Liver (tissue), 9 donors: ENCODE data around the gene TMEM165. TPM values are rescaled to one million over a fixed set of nuclear protein-coding genes. Genes with fewer than 3 reads are reported as not detected.
A peak's percentile ranks its signal among the peaks of the same experiment; 100 is the strongest.

Source experiments
- DNase-seq: peaks from one replicate; pipeline ENCODE4 v3.0.0-alpha.2; 2017; ENCODE audit warnings: low spot score
- H3K27ac ChIP-seq, 2 donors: one replicate each; pipeline ENCODE4 v1.7.0; 2013; ENCODE audit warnings: inconsistent platforms in 2 of 2, low read length in 2 of 2, control low read depth in 1 of 2, low read depth in 1 of 2, mild to moderate bottlenecking in 1 of 2
- H3K27me3 ChIP-seq, 4 donors: one replicate each; pipeline versions ENCODE4 v1.6.1 to v1.7.0; 2013; ENCODE audit warnings: low read length in 3 of 4, inconsistent platforms in 1 of 4, mild to moderate bottlenecking in 1 of 4, moderate library complexity in 1 of 4; ENCODE audit not compliant: control insufficient read depth in 4 of 4, insufficient read depth in 4 of 4
- H3K36me3 ChIP-seq, 4 donors: one replicate each; pipeline versions ENCODE4 v1.6.1 to v1.7.0; 2013; ENCODE audit warnings: low read length in 3 of 4, mild to moderate bottlenecking in 3 of 4, low read depth in 1 of 4, moderate library complexity in 1 of 4; ENCODE audit not compliant: control insufficient read depth in 4 of 4, insufficient read depth in 3 of 4
- H3K4me1 ChIP-seq, 4 donors: one replicate each; pipeline versions ENCODE4 v1.6.1 to v1.7.0; 2013; ENCODE audit warnings: low read length in 3 of 4, mild to moderate bottlenecking in 3 of 4, moderate library complexity in 1 of 4; ENCODE audit not compliant: control insufficient read depth in 4 of 4, insufficient read depth in 4 of 4
- H3K4me3 ChIP-seq, 3 donors: one replicate each; pipeline versions ENCODE4 v1.6.1 to v1.7.0; 2013; ENCODE audit warnings: low read length in 3 of 3, control low read depth in 1 of 3, low read depth in 1 of 3, mild to moderate bottlenecking in 1 of 3
- H3K9ac ChIP-seq, 2 donors: one replicate each; pipeline ENCODE4 v1.7.0; 2013; ENCODE audit warnings: low read length in 2 of 2, mild to moderate bottlenecking in 2 of 2, moderate library complexity in 2 of 2, control low read depth in 1 of 2, low read depth in 1 of 2
- H3K9me3 ChIP-seq, 4 donors: one replicate each; pipeline versions ENCODE4 v1.6.1 to v1.7.0; 2013; ENCODE audit warnings: low read length in 3 of 4; ENCODE audit not compliant: control insufficient read depth in 4 of 4
- EGR1 ChIP-seq, 2 donors: IDR thresholded peaks; 2 replicates each; pipeline ENCODE4 v1.6.1; 2016 to 2018; ENCODE audit warnings: antibody characterized with exemption in 2 of 2, low read depth in 2 of 2
- FOXA1 ChIP-seq: IDR thresholded peaks from 2 replicates; pipeline ENCODE4 v1.6.1; 2016; ENCODE audit warnings: antibody characterized with exemption
- GABPA ChIP-seq, 2 donors: IDR thresholded peaks in 1 of 2; conservative IDR thresholded peaks in 1 of 2; 2 replicates each; pipeline ENCODE4 v1.6.1; 2016; ENCODE audit warnings: antibody characterized with exemption in 2 of 2, mild to moderate bottlenecking in 1 of 2, moderate library complexity in 1 of 2
- HNF4G ChIP-seq: IDR thresholded peaks from 2 replicates; pipeline ENCODE4 v1.6.1; 2016; ENCODE audit warnings: antibody characterized with exemption
- JUND ChIP-seq, 2 donors: IDR thresholded peaks; 2 replicates each; pipeline ENCODE4 v1.6.1; 2016; ENCODE audit warnings: antibody characterized with exemption in 2 of 2
- NR2F2 ChIP-seq: IDR thresholded peaks from 2 replicates; pipeline ENCODE4 v1.6.1; 2016; ENCODE audit warnings: antibody characterized with exemption
- RAD21 ChIP-seq, 2 donors: IDR thresholded peaks; 2 replicates each; pipeline ENCODE4 v1.6.1; 2016; ENCODE audit warnings: antibody characterized with exemption in 2 of 2, mild to moderate bottlenecking in 2 of 2
- RXRA ChIP-seq, 2 donors: IDR thresholded peaks; 2 replicates each; pipeline ENCODE4 v1.6.1; 2017 to 2018; ENCODE audit warnings: antibody characterized with exemption in 2 of 2, mild to moderate bottlenecking in 1 of 2
- TAF1 ChIP-seq: conservative IDR thresholded peaks from 2 replicates; pipeline ENCODE4 v1.6.1; 2016; ENCODE audit warnings: antibody characterized with exemption, mild to moderate bottlenecking
- ZBTB33 ChIP-seq: IDR thresholded peaks from 2 replicates; pipeline ENCODE4 v1.6.1; 2016; ENCODE audit warnings: antibody characterized with exemption
- WGBS: extraction: QIAGEN DNeasy Blood & Tissue Kit; methylation state at CpG from one replicate; pipeline ENCODE4 v1.1.7; 2013; 5-methylcytosine and 5-hydroxymethylcytosine counted together
- polyA plus RNA-seq, 2 donors: library from polyadenylated mRNA; stranded (reverse) in 1 of 2; unstranded in 1 of 2; fragments of 200-250 nt in 1 of 2; fragments of >200 nt in 1 of 2; fragmentation: Nextera tagmentation in 1 of 2; extraction: Ambion mirVana in 1 of 2; gene quantifications; one replicate each; pipeline versions ENCODE4 v1.2.1 to v1.2.3, GENCODE V29; 2013 to 2015
- total RNA-seq, 2 donors: library from RNA; depleted of rRNA; stranded (reverse); fragments of >200 nt; gene quantifications; one replicate each; pipeline ENCODE4 v1.2.3, GENCODE V29; 2014
- TF ChIP-seq, protein P1 (sequence below): IDR thresholded peaks from 2 replicates; pipeline ENCODE4 v1.6.1; 2016; ENCODE audit warnings: antibody characterized with exemption
- TF ChIP-seq, protein P2 (sequence below): fragments of 150-350 bp; IDR thresholded peaks from 2 replicates; pipeline ENCODE4 v1.5.1; 2017; ENCODE audit warnings: improper control_type of control experiment, low read depth, low read length; ENCODE audit not compliant: missing input control
- donor health status: healthy.
- donor health status: healthy.
- donor health status: healthy.
- donor health status: healthy.
- donor health status: healthy.

TMEM165 gene
- total and polyA plus RNA-seq, 4 donors, result 16.4 to 42.1 (median 29.1) TPM

- no peak overlapping the region for H3K27ac ChIP-seq
- no peak overlapping the region for H3K9ac ChIP-seq
- TF ChIP-seq, protein P1, sequence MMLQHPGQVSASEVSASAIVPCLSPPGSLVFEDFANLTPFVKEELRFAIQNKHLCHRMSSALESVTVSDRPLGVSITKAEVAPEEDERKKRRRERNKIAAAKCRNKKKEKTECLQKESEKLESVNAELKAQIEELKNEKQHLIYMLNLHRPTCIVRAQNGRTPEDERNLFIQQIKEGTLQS, result no peak
- TF ChIP-seq EGR1 (IDR thresholded peaks at IDR 0.05; ENCODE audit: low read depth in 2 of 2) (no peak), GABPA (IDR thresholded peaks at IDR 0.05 in 1 of 2, conservative IDR thresholded peaks at IDR 0.05 in 1 of 2) (no peak), HNF4G (no peak), RAD21 (IDR thresholded peaks at IDR 0.05) (no peak), NR2F2 (no peak), FOXA1 (no peak), JUND (IDR thresholded peaks at IDR 0.05) (no peak), RXRA (IDR thresholded peaks at IDR 0.05) (no peak), ZBTB33 (no peak)
- TF ChIP-seq, protein P2, sequence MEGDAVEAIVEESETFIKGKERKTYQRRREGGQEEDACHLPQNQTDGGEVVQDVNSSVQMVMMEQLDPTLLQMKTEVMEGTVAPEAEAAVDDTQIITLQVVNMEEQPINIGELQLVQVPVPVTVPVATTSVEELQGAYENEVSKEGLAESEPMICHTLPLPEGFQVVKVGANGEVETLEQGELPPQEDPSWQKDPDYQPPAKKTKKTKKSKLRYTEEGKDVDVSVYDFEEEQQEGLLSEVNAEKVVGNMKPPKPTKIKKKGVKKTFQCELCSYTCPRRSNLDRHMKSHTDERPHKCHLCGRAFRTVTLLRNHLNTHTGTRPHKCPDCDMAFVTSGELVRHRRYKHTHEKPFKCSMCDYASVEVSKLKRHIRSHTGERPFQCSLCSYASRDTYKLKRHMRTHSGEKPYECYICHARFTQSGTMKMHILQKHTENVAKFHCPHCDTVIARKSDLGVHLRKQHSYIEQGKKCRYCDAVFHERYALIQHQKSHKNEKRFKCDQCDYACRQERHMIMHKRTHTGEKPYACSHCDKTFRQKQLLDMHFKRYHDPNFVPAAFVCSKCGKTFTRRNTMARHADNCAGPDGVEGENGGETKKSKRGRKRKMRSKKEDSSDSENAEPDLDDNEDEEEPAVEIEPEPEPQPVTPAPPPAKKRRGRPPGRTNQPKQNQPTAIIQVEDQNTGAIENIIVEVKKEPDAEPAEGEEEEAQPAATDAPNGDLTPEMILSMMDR, result no peak
- no peak for DNase-seq
- no peak overlapping the region for H3K4me3 ChIP-seq
- H3K36me3 ChIP-seq, result peaks cover 9 to 32% (median 28%) of the 10 kb centered on the region in 4 donors
- H3K4me1 ChIP-seq, result no peaks in the 10 kb centered on the region
- H3K9me3 ChIP-seq, result no peaks in the 10 kb centered on the region
- WGBS, result 65% methylated on average over 6 of the region's 6 CpGs
- no peaks in the 10 kb centered on the region for H3K27me3 ChIP-seq
Measured at GRCh38 chr4:55431710-55432336, 36.1 kb downstream of the TMEM165 start.

DNA sequence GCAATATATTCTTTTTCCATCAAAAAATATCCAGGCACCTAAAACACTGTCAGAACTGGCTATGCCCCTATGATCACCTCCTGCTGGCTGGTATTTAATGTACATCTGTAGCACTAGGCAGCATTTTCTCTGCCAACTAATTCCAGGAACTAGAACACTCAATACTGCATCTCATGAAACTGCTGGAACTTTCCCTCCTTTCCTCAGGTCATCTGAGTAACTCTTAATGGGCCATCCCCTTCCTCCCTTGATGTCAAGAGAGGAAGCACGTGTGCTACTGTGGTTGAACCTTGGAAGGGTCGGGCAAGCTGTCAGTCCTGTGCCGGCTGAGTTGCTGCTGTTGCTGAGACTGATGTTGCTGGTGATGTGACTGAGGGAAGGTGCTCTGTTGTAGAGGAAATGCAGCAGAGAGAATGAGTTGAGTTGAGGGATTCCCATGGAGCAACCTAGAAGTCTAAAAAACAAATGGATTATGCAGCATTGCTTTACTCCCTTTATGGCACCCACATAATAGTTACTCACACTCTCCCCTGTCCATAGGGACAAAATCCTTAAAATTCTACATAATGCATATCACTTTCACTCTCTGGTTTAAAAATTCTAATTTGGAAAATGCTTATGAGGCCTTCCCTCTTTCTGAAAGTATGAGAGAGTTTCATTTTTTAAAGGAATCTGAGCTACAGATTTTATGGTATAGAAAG, 39.5 kb downstream of the TMEM165 start:
- DNase-seq, result no peak
- Histone ChIP-seq H3K36me3 (peaks cover 8 to 33% (median 26%) of the 10 kb centered on the region in 4 donors), H3K9ac (no peak overlapping the region), H3K27me3 (no peaks in the 10 kb centered on the region), H3K4me3 (no peak overlapping the region), H3K4me1 (no peaks in the 10 kb centered on the region), H3K9me3 (no peaks in the 10 kb centered on the region), H3K27ac (no peak overlapping the region)
- no peak for TF ChIP-seq TAF1
- no peak for TF ChIP-seq GABPA (IDR thresholded peaks at IDR 0.05 in 1 of 2, conservative IDR thresholded peaks at IDR 0.05 in 1 of 2)
- TF ChIP-seq, protein P2, result no peak
- TF ChIP-seq HNF4G, result no peak
- peak in 1 of 2 donors; percentile 10 for TF ChIP-seq RAD21 (IDR thresholded peaks at IDR 0.05)
- WGBS, result 63% methylated on average over 3 of the region's 3 CpGs
